Measurements from ENCODE around the gene ZRANB3.
"Not testable (repeated sequence)": the region's sequence is repeated elsewhere in the genome, so short reads cannot be mapped to it uniquely, and the experiment has no call there.

The ZRANB3 gene

GRCh38 chr2:135453027-135453426, 78.0 kb downstream of the ZRANB3 start:
- not testable (repeated sequence) for H3K9ac ChIP-seq (ENCODE audit: low read depth in 1 of 2, low read length in 2 of 2); H3K4me1 ChIP-seq (ENCODE audit: control insufficient read depth in 1 of 2, insufficient read depth in 2 of 2, low read length in 2 of 2); H3K4me3 ChIP-seq (ENCODE audit: low read depth in 1 of 2, low read length in 2 of 2); H3K27me3 ChIP-seq (ENCODE audit: control insufficient read depth in 1 of 2, insufficient read depth in 2 of 2, low read length in 2 of 2); H3K27ac ChIP-seq (ENCODE audit: low read depth, low read length); H3K36me3 ChIP-seq (ENCODE audit: control insufficient read depth in 1 of 2, insufficient read depth in 2 of 2, low read length in 2 of 2)
- H3K9me3 ChIP-seq (ENCODE audit: control insufficient read depth in 1 of 2, low read length in 2 of 2) = peaks cover 1 to 19% of the 10 kb centered on the region in 2 donors

DNA sequence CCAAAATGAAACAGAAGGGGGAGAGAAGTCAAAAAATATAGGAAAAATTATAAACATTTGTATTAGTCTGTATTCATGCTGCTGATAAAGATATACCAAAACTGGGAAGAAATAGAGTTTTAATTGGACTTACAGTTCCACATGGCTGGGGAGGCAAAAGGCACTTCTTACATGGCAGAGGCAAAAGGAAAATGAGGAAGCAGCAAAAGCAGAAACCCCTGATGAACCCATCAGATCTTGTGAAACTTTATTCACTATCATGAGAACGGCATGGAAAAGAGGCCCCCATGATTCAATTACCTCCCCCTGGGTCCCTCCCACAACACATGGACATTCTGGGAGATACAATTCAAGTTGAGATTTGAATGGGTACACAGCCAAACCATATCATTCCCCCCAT, 79.1 kb downstream of the ZRANB3 start:
- Histone ChIP-seq H3K9ac (ENCODE audit: low read depth in 1 of 2, low read length in 2 of 2) (no peak overlapping the region), H3K9me3 (ENCODE audit: control insufficient read depth in 1 of 2, low read length in 2 of 2) (peaks cover 1 to 15% of the 10 kb centered on the region in 2 donors), H3K27ac (ENCODE audit: low read depth, low read length) (no peak overlapping the region), H3K36me3 (ENCODE audit: control insufficient read depth in 1 of 2, insufficient read depth in 2 of 2, low read length in 2 of 2) (no peaks in the 10 kb centered on the region), H3K27me3 (ENCODE audit: control insufficient read depth in 1 of 2, insufficient read depth in 2 of 2, low read length in 2 of 2) (no peaks in the 10 kb centered on the region), H3K4me1 (ENCODE audit: control insufficient read depth in 1 of 2, insufficient read depth in 2 of 2, low read length in 2 of 2) (no peaks in the 10 kb centered on the region), H3K4me3 (ENCODE audit: low read depth in 1 of 2, low read length in 2 of 2) (no peak overlapping the region)

DNA sequence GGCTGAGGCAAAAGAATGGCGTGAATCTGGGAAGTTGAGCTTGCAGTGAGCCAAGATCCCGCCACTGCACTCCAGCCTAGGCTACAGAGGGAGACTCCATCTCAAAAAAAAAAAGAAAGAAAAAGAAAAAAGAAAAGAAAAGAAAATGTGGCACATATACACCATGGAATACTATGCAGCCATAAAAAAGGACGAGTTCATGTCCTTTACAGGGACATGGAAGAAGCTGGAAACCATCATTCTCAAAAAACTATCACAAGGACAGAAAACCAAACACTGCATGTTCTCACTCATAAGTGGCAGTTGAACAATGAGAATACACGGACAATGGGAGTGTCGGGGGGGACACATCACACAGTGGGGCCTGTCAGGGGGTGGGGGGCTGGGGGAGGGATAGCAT, 88.0 kb downstream of the ZRANB3 start:
- H3K4me3 ChIP-seq (ENCODE audit: low read depth in 1 of 2, low read length in 2 of 2); H3K27ac ChIP-seq (ENCODE audit: low read depth, low read length): not testable (repeated sequence)

DNA sequence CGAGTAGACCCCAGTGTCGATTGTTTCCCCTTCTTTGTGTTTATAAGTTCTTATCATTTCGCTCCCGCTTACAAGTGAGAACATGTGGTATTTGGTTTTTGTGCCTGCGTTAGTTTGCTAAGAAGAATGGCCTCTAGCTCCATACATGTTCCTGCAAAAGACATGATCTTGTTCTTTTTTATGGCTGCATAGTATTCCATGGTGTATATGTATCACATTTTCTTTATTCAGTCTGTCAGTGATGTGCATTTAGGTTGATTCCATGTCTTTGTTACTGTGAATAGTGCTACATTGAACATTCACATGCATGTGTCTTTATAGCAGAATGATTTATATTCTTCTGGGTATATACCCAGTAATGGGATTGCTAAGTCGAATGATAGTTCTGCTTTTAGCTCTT, 95.9 kb downstream of the ZRANB3 start:
- not testable (repeated sequence) for H3K9ac ChIP-seq (ENCODE audit: low read depth in 1 of 2, low read length in 2 of 2); H3K27ac ChIP-seq (ENCODE audit: low read depth, low read length); H3K36me3 ChIP-seq (ENCODE audit: control insufficient read depth in 1 of 2, insufficient read depth in 2 of 2, low read length in 2 of 2); H3K9me3 ChIP-seq (ENCODE audit: control insufficient read depth in 1 of 2, low read length in 2 of 2); H3K27me3 ChIP-seq (ENCODE audit: control insufficient read depth in 1 of 2, insufficient read depth in 2 of 2, low read length in 2 of 2); H3K4me3 ChIP-seq (ENCODE audit: low read depth in 1 of 2, low read length in 2 of 2); H3K4me1 ChIP-seq (ENCODE audit: control insufficient read depth in 1 of 2, insufficient read depth in 2 of 2, low read length in 2 of 2)

More for the DNA sequence above, 88.0 kb downstream of the ZRANB3 start:
- not testable (repeated sequence) for H3K9ac ChIP-seq (ENCODE audit: low read depth in 1 of 2, low read length in 2 of 2); H3K27me3 ChIP-seq (ENCODE audit: control insufficient read depth in 1 of 2, insufficient read depth in 2 of 2, low read length in 2 of 2); H3K9me3 ChIP-seq (ENCODE audit: control insufficient read depth in 1 of 2, low read length in 2 of 2); H3K4me1 ChIP-seq (ENCODE audit: control insufficient read depth in 1 of 2, insufficient read depth in 2 of 2, low read length in 2 of 2); H3K36me3 ChIP-seq (ENCODE audit: control insufficient read depth in 1 of 2, insufficient read depth in 2 of 2, low read length in 2 of 2)

DNA sequence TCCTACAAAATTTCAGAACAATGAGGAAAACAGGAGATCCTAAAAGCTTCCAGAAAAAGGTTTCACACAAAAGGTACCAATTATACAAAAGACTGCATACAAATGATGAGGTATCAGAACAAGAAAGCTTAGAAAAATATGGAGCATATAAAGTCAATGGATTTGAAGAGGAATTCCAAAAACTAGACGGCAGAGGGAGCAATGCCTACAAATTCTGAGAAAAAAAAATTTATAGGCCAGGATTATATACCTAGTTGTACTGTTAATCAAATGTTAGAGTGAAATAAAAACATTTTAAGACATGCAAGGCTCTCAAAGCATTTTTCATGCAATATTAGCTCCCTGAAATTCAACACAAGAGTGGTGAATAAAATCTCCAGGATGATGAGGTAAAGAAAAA, 106.2 kb downstream of the ZRANB3 start:
- no peak overlapping the region for H3K4me3 ChIP-seq (ENCODE audit: low read depth in 1 of 2, low read length in 2 of 2)
- H3K27me3 ChIP-seq (ENCODE audit: control insufficient read depth in 1 of 2, insufficient read depth in 2 of 2, low read length in 2 of 2) = no peaks in the 10 kb centered on the region
- no peaks in the 10 kb centered on the region for H3K4me1 ChIP-seq (ENCODE audit: control insufficient read depth in 1 of 2, insufficient read depth in 2 of 2, low read length in 2 of 2)
- no peaks in the 10 kb centered on the region for H3K36me3 ChIP-seq (ENCODE audit: control insufficient read depth in 1 of 2, insufficient read depth in 2 of 2, low read length in 2 of 2)
- H3K27ac ChIP-seq (ENCODE audit: low read depth, low read length) = no peak overlapping the region
- peaks cover 8% of the 10 kb centered on the region in 2 donors for H3K9me3 ChIP-seq (ENCODE audit: control insufficient read depth in 1 of 2, low read length in 2 of 2)
- no peak overlapping the region for H3K9ac ChIP-seq (ENCODE audit: low read depth in 1 of 2, low read length in 2 of 2)

DNA sequence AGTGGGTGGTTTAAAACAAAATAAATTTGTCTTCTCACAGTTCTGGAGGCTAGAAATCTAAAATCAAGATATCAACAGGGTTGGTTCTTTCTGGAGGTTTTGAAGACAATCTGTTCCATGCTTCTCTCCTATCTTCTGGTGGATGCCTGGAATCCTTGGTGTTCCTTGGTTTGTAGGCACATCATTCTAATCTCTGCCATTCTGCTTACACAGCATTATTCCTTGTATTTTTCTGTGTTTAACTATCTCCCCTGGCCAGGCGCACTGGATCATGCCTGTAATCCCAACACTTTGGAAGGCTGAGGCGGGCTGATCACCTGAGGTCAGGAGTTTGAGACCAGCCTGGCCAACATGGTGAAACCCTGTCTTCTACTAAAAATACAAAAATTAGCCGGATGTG, 108.1 kb downstream of the ZRANB3 start:
- Histone ChIP-seq H3K27me3 (ENCODE audit: control insufficient read depth in 1 of 2, insufficient read depth in 2 of 2, low read length in 2 of 2) (no peaks in the 10 kb centered on the region), H3K27ac (ENCODE audit: low read depth, low read length) (no peak overlapping the region), H3K9ac (ENCODE audit: low read depth in 1 of 2, low read length in 2 of 2) (no peak overlapping the region), H3K4me3 (ENCODE audit: low read depth in 1 of 2, low read length in 2 of 2) (no peak overlapping the region), H3K36me3 (ENCODE audit: control insufficient read depth in 1 of 2, insufficient read depth in 2 of 2, low read length in 2 of 2) (no peaks in the 10 kb centered on the region), H3K4me1 (ENCODE audit: control insufficient read depth in 1 of 2, insufficient read depth in 2 of 2, low read length in 2 of 2) (no peaks in the 10 kb centered on the region), H3K9me3 (ENCODE audit: control insufficient read depth in 1 of 2, low read length in 2 of 2) (peaks cover 5 to 8% of the 10 kb centered on the region in 2 donors)

DNA sequence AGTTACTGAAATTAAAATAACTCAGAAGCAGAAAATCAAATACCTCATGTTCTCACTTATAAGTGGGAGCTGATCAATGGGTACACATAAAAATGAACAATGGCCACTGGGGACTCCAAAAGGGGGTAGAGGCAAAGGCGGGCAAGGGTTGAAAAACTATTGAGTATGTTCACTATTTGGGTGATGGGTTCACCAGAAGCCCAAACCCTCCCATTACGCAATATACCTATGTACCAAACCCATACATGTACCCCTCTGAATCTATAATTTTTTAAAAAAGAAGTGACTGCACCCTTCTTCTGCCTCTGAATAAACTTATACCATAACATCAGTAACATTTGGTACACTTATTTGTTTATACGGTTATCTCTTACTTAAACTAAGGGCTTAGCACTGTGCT, 119.4 kb downstream of the ZRANB3 start:
- Histone ChIP-seq H3K36me3 (ENCODE audit: control insufficient read depth in 1 of 2, insufficient read depth in 2 of 2, low read length in 2 of 2) (no peaks in the 10 kb centered on the region), H3K27ac (ENCODE audit: low read depth, low read length) (no peak overlapping the region), H3K27me3 (ENCODE audit: control insufficient read depth in 1 of 2, insufficient read depth in 2 of 2, low read length in 2 of 2) (no peaks in the 10 kb centered on the region), H3K9me3 (ENCODE audit: control insufficient read depth in 1 of 2, low read length in 2 of 2) (no peaks in the 10 kb centered on the region), H3K9ac (ENCODE audit: low read depth in 1 of 2, low read length in 2 of 2) (no peak overlapping the region), H3K4me1 (ENCODE audit: control insufficient read depth in 1 of 2, insufficient read depth in 2 of 2, low read length in 2 of 2) (no peaks in the 10 kb centered on the region), H3K4me3 (ENCODE audit: low read depth in 1 of 2, low read length in 2 of 2) (no peak overlapping the region)

DNA sequence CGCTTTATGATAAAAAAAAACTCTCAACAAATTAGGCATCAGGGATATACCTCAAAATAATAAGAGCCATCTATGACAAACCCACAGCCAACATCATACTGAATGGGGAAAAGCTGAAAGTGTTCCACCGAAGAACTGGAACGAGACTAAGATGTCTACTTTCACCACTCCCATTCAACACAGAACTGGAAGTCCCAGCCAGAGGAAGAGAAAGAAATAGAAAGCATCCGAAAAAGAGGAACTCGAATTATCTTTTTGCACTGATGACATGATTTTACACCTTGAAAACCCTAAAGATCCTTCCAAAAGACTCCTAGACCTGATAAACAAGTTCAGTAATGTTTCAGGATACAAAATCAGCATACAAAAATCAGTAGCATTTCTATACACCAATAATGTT, 121.6 kb downstream of the ZRANB3 start:
- H3K27me3 ChIP-seq (ENCODE audit: control insufficient read depth in 1 of 2, insufficient read depth in 2 of 2, low read length in 2 of 2) = no peaks in the 10 kb centered on the region
- no peaks in the 10 kb centered on the region for H3K36me3 ChIP-seq (ENCODE audit: control insufficient read depth in 1 of 2, insufficient read depth in 2 of 2, low read length in 2 of 2)
- no peak overlapping the region for H3K27ac ChIP-seq (ENCODE audit: low read depth, low read length)
- H3K9ac ChIP-seq (ENCODE audit: low read depth in 1 of 2, low read length in 2 of 2) = no peak overlapping the region
- no peak overlapping the region for H3K4me3 ChIP-seq (ENCODE audit: low read depth in 1 of 2, low read length in 2 of 2)
- H3K9me3 ChIP-seq (ENCODE audit: control insufficient read depth in 1 of 2, low read length in 2 of 2) = no peaks in the 10 kb centered on the region
- H3K4me1 ChIP-seq (ENCODE audit: control insufficient read depth in 1 of 2, insufficient read depth in 2 of 2, low read length in 2 of 2) = no peaks in the 10 kb centered on the region

DNA sequence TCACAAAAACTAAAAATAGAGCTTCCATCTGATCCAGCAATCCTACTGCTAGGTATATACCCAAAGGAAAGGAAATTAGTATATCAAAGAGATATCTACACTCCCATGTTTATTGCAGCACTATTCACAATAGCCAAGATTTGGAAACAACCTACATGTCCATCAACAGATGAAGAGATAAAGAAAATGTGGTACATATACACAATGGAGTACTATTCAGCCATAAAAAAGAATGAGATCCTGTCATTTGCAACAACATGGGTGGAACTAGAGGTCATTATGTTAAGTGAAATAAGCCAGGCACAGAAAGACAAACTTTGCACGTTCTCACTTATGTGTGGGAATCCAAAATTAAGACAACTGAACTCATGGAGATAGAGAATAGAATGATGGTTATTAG, 134.8 kb downstream of the ZRANB3 start:
- H3K9me3 ChIP-seq (ENCODE audit: control insufficient read depth in 1 of 2, low read length in 2 of 2); H3K9ac ChIP-seq (ENCODE audit: low read depth in 1 of 2, low read length in 2 of 2); H3K4me1 ChIP-seq (ENCODE audit: control insufficient read depth in 1 of 2, insufficient read depth in 2 of 2, low read length in 2 of 2); H3K27me3 ChIP-seq (ENCODE audit: control insufficient read depth in 1 of 2, insufficient read depth in 2 of 2, low read length in 2 of 2); H3K4me3 ChIP-seq (ENCODE audit: low read depth in 1 of 2, low read length in 2 of 2); H3K27ac ChIP-seq (ENCODE audit: low read depth, low read length); H3K36me3 ChIP-seq (ENCODE audit: control insufficient read depth in 1 of 2, insufficient read depth in 2 of 2, low read length in 2 of 2): not testable (repeated sequence)

- Histone ChIP-seq H3K9me3 (ENCODE audit: control insufficient read depth in 1 of 2, low read length in 2 of 2) (no peaks in the 10 kb centered on the region), H3K27me3 (ENCODE audit: control insufficient read depth in 1 of 2, insufficient read depth in 2 of 2, low read length in 2 of 2) (no peaks in the 10 kb centered on the region), H3K4me3 (ENCODE audit: low read depth in 1 of 2, low read length in 2 of 2) (no peak overlapping the region), H3K27ac (ENCODE audit: low read depth, low read length) (no peak overlapping the region), H3K36me3 (ENCODE audit: control insufficient read depth in 1 of 2, insufficient read depth in 2 of 2, low read length in 2 of 2) (no peaks in the 10 kb centered on the region), H3K4me1 (ENCODE audit: control insufficient read depth in 1 of 2, insufficient read depth in 2 of 2, low read length in 2 of 2) (no peaks in the 10 kb centered on the region), H3K9ac (ENCODE audit: low read depth in 1 of 2, low read length in 2 of 2) (no peak overlapping the region)
These were observed 144.0 kb downstream of the ZRANB3 start for GRCh38 chr2:135386993-135387392.

DNA sequence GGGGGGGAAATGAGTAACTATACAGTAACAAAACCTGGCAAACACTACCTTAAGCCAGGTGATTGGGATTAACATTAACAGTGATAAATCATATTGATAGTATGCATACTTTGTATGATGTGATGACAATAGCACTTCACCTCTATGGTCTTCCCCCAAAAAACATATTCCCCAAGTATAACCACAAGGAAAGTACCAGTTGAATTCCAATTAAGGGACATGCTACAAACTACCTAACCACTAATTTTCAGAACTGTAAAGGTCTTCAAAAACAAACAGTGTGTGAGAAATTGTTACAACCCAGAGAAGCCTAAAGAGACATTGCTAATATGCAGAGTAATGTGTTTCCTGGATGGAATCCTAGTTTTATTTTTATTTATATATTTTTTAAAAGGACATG, 152.4 kb downstream of the ZRANB3 start:
- no peaks in the 10 kb centered on the region for H3K36me3 ChIP-seq (ENCODE audit: control insufficient read depth in 1 of 2, insufficient read depth in 2 of 2, low read length in 2 of 2)
- H3K4me1 ChIP-seq (ENCODE audit: control insufficient read depth in 1 of 2, insufficient read depth in 2 of 2, low read length in 2 of 2) = no peaks in the 10 kb centered on the region
- H3K4me3 ChIP-seq (ENCODE audit: low read depth in 1 of 2, low read length in 2 of 2) = no peak overlapping the region
- peaks cover 5 to 7% of the 10 kb centered on the region in 2 donors for H3K9me3 ChIP-seq (ENCODE audit: control insufficient read depth in 1 of 2, low read length in 2 of 2)
- H3K27me3 ChIP-seq (ENCODE audit: control insufficient read depth in 1 of 2, insufficient read depth in 2 of 2, low read length in 2 of 2) = no peaks in the 10 kb centered on the region
- H3K27ac ChIP-seq (ENCODE audit: low read depth, low read length) = no peak overlapping the region
- no peak overlapping the region for H3K9ac ChIP-seq (ENCODE audit: low read depth in 1 of 2, low read length in 2 of 2)
